IPS-18c (cell line): ENCODE results near the gene KEL.

ENCODE experiments used
- H3K4me3 ChIP-seq: 2 replicates; pipeline ENCODE4 v1.7.0; 2013; ENCODE audit warnings: low read depth, mild to moderate bottlenecking, low read length, moderate library complexity; ENCODE audit not compliant: insufficient read depth
- H3K9me3 ChIP-seq: one replicate; pipeline ENCODE4 v1.6.1; 2013; ENCODE audit warnings: mild to moderate bottlenecking, low read length, moderate library complexity; ENCODE audit not compliant: control insufficient read depth, insufficient read depth

Gene KEL

DNA sequence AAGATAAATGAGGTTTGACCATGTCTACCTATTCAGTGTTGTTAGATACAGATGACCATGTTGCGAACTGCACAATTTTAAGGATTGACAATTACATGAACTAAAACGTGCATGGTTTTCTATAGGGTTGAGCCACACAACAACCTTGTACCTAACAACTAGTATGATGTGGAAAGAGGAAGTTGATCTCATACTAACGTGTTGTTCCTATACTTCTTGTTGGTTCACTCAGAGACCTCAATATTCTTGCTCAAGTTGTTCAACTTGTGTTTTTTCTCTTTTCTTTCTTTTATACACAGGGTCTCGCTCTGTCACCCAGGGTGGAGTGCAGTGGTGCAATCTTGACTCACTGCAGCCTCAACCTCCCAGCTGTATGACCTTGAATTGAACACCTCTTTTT is 6.1 kb upstream of the KEL start:
- no peaks in the 10 kb centered on the region for H3K9me3 ChIP-seq
- H3K4me3 ChIP-seq = no peak overlapping the region

GRCh38 chr7:142964502-142965246 is 2.5 kb upstream of the KEL start:
- no peaks in the 10 kb centered on the region for H3K9me3 ChIP-seq

DNA sequence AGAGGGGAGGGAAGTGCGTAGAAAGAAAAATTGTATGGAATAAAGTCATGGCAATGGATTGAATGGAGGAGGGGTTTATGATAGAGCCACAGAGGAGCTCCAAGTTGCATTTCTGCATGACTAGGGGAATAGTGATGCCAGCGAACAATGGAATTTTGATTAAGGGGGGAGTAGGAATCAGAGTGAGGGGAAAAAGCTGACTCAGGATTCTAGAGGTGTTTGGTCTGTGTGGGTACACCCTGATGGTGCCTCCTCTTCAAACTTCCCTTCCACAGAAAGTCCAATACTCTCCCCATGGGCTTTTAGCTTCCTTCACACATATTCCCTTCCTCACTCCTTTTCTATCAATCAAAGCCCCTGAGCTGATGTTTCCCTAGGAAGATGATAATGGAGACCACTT is 1.8 kb upstream of the KEL start:
- H3K9me3 ChIP-seq = no peaks in the 10 kb centered on the region

More at GRCh38 chr7:142964502-142965246, 2.5 kb upstream of the KEL start:
- H3K4me3 ChIP-seq = no peak overlapping the region

GRCh38 chr7:142962991-142963390 is 828 bp upstream of the KEL start:
- Histone ChIP-seq H3K9me3 (no peaks in the 10 kb centered on the region), H3K4me3 (no peak overlapping the region)

More for the DNA sequence above, 1.8 kb upstream of the KEL start:
- H3K4me3 ChIP-seq = no peak overlapping the region

DNA sequence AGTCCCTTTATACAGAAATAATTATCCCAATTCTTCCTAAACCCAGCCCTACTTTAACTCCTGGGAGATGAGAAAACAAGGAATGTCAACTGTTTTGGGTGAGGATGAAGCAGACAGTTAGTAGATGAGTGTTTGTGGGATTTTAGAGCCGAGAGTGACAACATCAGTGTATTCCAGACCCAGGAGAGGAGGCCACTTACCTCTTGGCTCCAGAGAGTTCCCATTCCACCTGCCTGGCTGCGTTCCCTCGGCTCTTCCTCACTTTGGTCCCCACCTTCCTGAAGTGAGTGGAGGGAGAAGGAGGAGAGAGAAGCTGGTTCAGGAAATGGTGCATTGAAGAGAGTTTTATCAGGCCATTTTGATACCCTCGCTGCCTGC is 579 bp downstream of the KEL start:
- no peaks in the 10 kb centered on the region for H3K9me3 ChIP-seq
- H3K4me3 ChIP-seq = no peak overlapping the region

DNA sequence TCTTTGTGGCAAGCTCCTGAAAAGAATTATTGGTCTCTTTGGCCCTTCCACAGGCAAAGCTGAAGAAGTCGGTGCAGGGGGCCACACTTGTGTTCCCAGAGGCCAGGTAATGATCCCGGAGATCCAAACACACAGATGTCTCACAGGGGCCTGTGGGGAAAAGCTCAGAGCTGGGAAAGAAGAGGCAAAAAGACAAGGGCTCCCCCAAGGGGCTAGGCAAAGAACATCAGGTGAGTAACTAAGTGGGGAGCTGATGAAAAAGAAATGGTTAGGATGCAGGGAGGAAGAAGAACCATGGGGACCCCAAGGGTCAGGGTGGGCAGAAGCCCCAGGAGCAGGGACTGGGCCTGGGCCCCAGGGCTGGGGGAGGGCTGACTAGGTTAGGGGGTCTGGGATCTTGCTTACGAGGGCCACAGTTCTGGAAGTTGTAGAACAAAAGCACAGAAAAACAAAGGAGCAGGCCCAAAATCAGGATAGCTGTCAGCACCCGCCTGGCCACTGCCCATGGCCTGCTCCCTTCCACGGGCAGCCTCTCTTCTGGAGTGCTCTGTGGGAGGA is 1.1 kb downstream of the KEL start:
- H3K9me3 ChIP-seq = no peaks in the 10 kb centered on the region

DNA sequence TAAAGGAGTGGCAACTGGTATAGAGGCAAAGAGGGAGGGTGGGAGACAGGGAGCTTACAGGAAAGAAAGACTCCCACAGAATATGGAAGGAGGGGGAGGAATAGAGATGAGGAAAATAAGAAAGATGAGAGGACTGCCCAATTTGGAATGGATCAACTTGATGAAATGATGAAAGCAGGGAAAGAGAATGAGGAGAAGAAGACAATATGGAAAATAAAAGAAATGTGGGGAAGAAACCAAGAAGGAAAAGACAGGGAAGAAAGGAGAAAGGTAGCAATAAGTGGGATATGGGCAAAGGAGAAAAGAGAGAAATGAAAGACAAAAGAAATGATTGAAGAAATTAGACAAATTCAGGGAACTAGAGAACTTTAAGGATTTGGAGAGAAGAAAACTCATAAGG is 3.0 kb downstream of the KEL start:
- Histone ChIP-seq H3K4me3 (no peak overlapping the region), H3K9me3 (no peaks in the 10 kb centered on the region)

More for the DNA sequence above, 1.1 kb downstream of the KEL start:
- H3K4me3 ChIP-seq = no peak overlapping the region

GRCh38 chr7:142957723-142958122 is 4.4 kb downstream of the KEL start:
- Histone ChIP-seq H3K4me3 (no peak overlapping the region), H3K9me3 (no peaks in the 10 kb centered on the region)

GRCh38 chr7:142956951-142957623 is 5.1 kb downstream of the KEL start:
- no peak overlapping the region for H3K4me3 ChIP-seq
- no peaks in the 10 kb centered on the region for H3K9me3 ChIP-seq

GRCh38 chr7:142954680-142955268 is 7.4 kb downstream of the KEL start:
- no peak overlapping the region for H3K4me3 ChIP-seq
- no peaks in the 10 kb centered on the region for H3K9me3 ChIP-seq

DNA sequence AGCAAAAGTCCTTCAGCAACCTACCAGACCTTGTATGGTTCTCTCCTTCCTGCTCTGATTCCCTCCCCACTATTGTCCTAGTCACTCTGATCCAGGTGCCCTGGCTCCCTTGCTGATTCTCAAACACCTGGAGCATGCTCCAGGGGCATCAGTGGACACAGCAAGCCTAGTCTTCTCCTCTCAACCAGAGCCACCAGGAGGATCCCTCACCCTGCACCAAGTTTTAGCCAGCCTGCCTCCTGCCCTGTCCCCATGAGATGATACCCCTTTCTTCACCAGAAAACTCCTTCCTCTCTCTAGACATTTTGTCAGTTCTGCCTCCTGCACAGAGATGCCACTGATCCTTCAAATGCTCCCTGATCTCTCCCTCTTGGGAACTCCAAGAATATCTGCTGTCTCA is 11.9 kb downstream of the KEL start:
- no peak overlapping the region for H3K4me3 ChIP-seq

DNA sequence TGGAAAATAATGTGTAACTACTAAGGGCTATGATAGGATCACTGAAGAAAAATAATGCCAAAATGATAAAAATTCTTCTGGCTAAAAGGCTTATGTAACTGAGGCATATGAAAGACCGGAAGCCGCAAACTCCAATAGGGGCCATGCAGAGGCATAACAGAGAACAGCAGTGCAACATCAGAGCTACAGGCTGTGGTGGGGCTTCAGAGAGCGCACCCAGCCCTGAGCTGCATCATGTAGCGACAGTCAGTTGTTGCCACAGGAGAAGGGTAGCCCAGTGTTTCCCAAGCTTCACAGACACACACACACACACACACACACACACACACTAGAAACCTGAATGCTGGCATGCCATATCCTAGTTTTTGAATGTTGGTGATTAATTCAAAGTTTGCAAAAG is 13.6 kb downstream of the KEL start:
- no peak overlapping the region for H3K4me3 ChIP-seq
- H3K9me3 ChIP-seq = no peaks in the 10 kb centered on the region

More for the DNA sequence above, 11.9 kb downstream of the KEL start:
- H3K9me3 ChIP-seq = no peaks in the 10 kb centered on the region

DNA sequence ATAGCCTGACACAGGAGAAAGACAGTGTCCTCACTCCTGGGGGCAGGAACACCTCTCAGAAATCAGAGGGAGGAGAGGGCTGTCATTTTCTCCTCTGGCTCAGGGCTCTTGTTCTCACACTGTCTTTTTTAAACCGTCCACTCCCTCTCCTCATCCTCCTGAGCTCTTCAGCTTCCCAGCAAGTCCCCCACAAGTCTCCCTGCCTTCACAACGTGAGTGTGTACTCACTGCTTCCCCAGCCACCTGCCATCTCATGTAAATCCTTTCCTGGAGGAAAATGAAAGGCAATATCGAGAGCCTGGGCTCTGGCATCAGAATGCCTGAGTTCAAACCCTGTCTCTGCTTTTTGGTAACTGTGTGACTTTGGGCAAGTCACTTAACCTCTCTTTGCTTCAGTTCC is 17.2 kb downstream of the KEL start:
- no peaks in the 10 kb centered on the region for H3K9me3 ChIP-seq
- H3K4me3 ChIP-seq = no peak overlapping the region

DNA sequence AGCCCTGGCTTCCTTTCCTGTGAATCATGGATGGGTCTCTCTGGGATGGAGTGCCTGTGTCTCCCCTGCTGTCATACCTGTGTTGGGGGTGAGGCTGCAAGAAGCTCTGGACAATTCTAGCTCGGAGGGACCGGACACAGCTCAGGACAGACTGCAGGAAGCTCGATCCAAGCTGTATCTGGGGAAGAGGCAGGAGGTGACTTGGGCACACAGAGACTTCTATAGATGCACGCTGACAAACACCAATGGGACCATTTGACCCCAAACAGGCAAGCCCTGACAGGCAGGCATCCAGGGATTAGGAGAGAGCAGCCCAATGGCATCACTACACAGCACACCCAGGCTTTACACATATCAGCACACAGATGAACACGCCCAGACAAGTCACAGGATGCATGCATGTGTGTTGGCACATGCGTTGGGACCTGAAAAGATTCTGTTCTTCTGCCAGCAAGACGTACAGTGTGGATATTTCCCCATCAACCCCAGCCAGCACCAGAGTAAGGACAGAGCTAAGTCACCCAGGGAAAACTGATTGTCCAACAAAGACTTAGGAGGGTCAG is 18.4 kb downstream of the KEL start:
- no peak overlapping the region for H3K4me3 ChIP-seq
- H3K9me3 ChIP-seq = no peaks in the 10 kb centered on the region

DNA sequence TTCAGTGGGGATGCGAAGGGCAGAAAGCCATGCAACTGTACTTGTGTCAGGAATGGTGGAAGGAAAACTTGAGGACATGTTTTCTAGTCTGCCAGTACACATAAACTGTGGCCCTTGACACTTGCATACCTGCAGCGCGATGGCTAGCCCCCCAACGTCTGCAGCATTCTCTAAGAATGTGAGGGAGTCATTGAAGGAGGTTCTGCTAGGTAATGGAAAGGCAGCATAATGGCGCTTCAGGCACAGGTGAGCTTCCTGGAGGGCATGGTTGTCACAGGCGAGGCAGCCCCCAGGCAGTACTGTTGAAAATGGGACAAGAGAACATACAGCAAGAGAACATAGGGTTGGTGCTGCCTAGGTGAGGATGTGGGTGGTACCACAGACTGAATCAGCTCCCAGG is 19.4 kb downstream of the KEL start:
- Histone ChIP-seq H3K4me3 (no peak overlapping the region), H3K9me3 (no peaks in the 10 kb centered on the region)

DNA sequence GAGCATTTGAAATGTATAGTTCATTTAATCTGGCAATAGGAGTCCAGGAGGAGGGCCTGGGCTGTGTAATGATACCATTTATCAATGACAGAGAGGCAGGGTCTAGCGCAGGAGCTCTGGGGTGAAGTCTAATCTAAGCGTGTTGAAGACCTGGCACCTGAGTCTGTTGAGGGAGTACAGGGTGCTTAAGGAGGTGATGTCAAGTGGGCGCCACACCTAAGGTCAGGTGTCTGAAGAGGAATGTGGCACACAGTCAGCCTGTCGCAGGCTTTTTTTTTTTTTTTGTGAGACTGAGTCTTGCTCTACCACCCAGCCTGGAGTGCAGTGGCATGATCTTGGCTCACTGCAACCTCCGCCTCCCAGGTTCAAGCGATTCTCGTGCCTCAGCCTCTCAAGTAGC is 20.6 kb downstream of the KEL start:
- no peak overlapping the region for H3K4me3 ChIP-seq
- H3K9me3 ChIP-seq = no peaks in the 10 kb centered on the region

- Histone ChIP-seq H3K4me3 (no peak overlapping the region), H3K9me3 (no peaks in the 10 kb centered on the region)
Observed at GRCh38 chr7:142940966-142941535, 21.1 kb downstream of the KEL start.
